Left ventricle myocardium inferior (tissue), 1 donor: ENCODE data around the gene CLASRP. TPM values are rescaled to one million over a fixed set of nuclear protein-coding genes. Genes with fewer than 3 reads are reported as not detected.
"Not testable (repeated sequence)": the region's sequence is repeated elsewhere in the genome, so short reads cannot be mapped to it uniquely, and the experiment has no call there.

Experiments used
- DNase-seq: peaks from one replicate; pipeline ENCODE4 v3.0.0-alpha.2; 2020
- H3K27ac ChIP-seq: fragments of 200-600 bp; replicated peaks from 2 replicates; pipeline ENCODE4 v1.8.0; 2021
- H3K27me3 ChIP-seq: fragments of 200-600 bp; 2 replicates; pipeline ENCODE4 v1.8.0; 2021; ENCODE audit warnings: low read depth
- H3K36me3 ChIP-seq: fragments of 200-600 bp; 2 replicates; pipeline ENCODE4 v1.8.0; 2021
- H3K4me1 ChIP-seq: fragments of 200-600 bp; 2 replicates; pipeline ENCODE4 v1.8.0; 2021
- H3K4me3 ChIP-seq: fragments of 200-600 bp; 2 replicates; pipeline ENCODE4 v1.8.0; 2021; ENCODE audit warnings: mild to moderate bottlenecking, moderate library complexity
- H3K9me3 ChIP-seq: fragments of 200-600 bp; replicated peaks from 2 replicates; pipeline ENCODE4 v1.8.0; 2021
- intact Hi-C: fragments of 100-400 bp; cut with micrococcal nuclease; formaldehyde crosslinking; loops from one replicate; pipeline ENCODE4 v1.11.0; 2022
- total RNA-seq: library from RNA; stranded (reverse); fragmentation: NEBNext Ultra II Directional; extraction: Animal tissue kit (Norgen Biotek cat#: 25700); gene quantifications from one replicate; pipeline ENCODE4 v1.2.1, GENCODE V29; 2021
- TF ChIP-seq, protein P1 (sequence below): fragments of 200-600 bp; IDR thresholded peaks from 2 replicates; pipeline ENCODE4 v1.8.0; 2021; ENCODE audit warnings: antibody characterized with exemption, mild to moderate bottlenecking, borderline replicate concordance
- donor health status: DM: no; HTN: yes; CAD: no; lungs with severe emphysema.

Gene CLASRP
- total RNA-seq, 1 donor from 2014 or later: 31.3 TPM

DNA sequence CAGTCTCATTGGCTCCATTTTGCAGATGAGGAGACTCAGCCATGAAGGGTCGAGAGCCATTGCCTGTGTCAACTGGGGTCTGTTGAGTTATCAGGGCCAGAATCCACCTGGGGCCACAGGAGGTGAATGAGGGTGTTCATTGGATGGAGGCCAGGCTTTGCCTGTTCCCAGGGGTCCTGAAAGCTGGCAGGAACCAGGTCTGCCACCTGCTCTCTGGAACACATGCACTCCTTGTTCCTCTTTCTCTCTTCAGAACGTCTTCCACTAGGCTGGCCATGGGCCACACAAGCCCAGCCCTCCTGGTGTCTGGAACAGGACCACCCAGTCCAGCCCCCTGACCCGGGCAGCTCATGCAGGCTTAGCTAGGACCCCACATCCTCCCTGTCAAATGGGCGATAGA, 75.3 kb downstream of the CLASRP start:
- Histone ChIP-seq H3K4me3 (no peak overlapping the region), H3K4me1 (peaks cover 33% of the 10 kb centered on the region), H3K27ac (no peak overlapping the region), H3K9me3 (no peaks in the 10 kb centered on the region), H3K27me3 (no peaks in the 10 kb centered on the region), H3K36me3 (no peaks in the 10 kb centered on the region)
- TF ChIP-seq, protein P1, sequence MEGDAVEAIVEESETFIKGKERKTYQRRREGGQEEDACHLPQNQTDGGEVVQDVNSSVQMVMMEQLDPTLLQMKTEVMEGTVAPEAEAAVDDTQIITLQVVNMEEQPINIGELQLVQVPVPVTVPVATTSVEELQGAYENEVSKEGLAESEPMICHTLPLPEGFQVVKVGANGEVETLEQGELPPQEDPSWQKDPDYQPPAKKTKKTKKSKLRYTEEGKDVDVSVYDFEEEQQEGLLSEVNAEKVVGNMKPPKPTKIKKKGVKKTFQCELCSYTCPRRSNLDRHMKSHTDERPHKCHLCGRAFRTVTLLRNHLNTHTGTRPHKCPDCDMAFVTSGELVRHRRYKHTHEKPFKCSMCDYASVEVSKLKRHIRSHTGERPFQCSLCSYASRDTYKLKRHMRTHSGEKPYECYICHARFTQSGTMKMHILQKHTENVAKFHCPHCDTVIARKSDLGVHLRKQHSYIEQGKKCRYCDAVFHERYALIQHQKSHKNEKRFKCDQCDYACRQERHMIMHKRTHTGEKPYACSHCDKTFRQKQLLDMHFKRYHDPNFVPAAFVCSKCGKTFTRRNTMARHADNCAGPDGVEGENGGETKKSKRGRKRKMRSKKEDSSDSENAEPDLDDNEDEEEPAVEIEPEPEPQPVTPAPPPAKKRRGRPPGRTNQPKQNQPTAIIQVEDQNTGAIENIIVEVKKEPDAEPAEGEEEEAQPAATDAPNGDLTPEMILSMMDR: no peak
- intact Hi-C loops: no loop called here
- DNase-seq: no peak

DNA sequence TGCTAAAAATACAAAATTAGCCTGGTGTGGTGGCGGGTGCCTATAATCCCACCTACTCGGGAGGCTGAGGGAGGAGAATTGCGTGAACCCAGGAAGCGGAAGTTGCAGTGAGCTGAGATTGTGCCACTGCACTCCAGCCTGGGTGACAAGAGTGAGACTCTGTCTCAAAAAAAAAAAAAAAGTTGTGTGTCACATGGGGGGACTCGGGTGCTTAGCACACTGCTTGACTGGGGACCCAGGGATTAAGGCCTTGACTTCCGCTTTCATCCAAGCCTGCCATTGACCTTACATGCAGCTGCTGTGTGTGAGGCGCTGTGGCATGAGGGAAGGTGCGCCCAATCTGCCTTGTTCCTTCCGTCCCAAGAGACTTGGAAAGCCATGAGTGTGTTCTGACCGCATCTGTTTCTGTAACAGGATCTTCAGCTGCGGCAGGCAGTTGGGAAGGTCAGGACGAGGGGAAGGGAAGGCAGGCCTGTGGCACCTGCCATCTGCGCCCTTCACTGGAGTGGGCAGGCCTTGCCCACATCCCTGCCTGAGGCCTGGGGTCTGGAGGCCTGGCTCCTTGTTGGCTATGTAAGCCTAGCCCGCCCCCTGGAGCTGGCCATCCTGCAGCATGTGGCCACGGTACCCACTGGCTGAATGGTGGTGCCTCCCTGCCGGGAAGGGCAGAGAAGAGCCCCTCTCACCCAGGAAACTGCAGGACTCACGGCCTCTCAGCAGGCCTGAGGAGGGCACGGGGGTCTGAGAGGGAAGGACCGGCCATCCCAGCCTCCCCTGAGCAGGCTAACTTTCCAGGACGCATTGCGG, 77.2 kb downstream of the CLASRP start:
- Histone ChIP-seq H3K36me3 (no peaks in the 10 kb centered on the region), H3K27me3 (no peaks in the 10 kb centered on the region), H3K9me3 (no peaks in the 10 kb centered on the region), H3K27ac (no peak overlapping the region), H3K4me3 (no peak overlapping the region), H3K4me1 (peaks cover 24% of the 10 kb centered on the region)
- DNase-seq: no peak
- intact Hi-C loops: no loop called here
- TF ChIP-seq, protein P1: no peak

DNA sequence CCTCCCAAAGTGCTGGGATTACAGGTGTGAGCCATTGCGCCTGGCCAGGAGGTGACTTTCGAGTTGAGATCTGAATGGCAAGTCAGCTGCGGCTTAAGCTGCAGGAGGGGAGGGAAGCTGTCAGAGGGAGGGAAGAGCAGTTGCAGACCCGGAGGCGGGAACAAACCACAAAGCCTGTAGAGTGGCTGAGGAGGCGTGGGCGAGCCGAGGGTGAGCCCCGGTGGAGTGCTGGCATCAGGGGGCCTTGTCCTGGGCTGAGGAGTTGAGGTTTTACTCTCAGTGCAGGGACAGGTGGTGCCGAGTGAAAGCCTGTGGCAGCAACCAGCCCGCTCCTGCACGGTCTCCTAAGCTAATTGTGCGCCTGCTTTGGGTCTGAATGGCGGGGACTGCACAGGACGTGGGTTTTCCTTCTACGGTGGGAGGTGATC, 78.3 kb downstream of the CLASRP start:
- no peaks in the 10 kb centered on the region for H3K9me3 ChIP-seq
- H3K4me1 ChIP-seq: peaks cover 20% of the 10 kb centered on the region
- H3K36me3 ChIP-seq: no peaks in the 10 kb centered on the region
- no peak overlapping the region for H3K27ac ChIP-seq
- H3K27me3 ChIP-seq: no peaks in the 10 kb centered on the region
- DNase-seq: no peak
- H3K4me3 ChIP-seq: no peak overlapping the region
- intact Hi-C loops: no loop called here
- TF ChIP-seq, protein P1: no peak

DNA sequence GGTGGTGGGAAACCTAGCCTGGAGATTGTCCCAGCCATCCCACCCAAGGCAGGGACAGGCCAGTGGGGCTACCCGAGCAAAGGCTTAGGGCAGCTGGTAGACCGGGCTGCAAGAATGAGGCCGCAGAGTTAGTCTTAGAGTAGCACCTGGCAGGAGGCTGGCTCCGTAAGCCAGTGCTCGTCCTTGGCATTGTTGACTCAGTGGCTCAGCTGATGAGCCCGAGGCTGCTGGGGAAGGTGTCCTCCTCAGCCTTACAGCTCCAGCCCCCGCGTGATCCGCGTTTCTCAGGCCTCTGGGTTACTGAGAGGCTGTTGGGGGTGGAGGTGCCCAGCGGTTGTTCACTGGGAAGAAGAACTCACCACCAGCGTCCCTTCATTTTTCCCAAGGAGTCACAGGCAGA, 78.8 kb downstream of the CLASRP start:
- Histone ChIP-seq H3K4me3 (no peak overlapping the region), H3K27ac (no peak overlapping the region), H3K27me3 (no peaks in the 10 kb centered on the region), H3K36me3 (no peaks in the 10 kb centered on the region), H3K9me3 (no peaks in the 10 kb centered on the region), H3K4me1 (peaks cover 20% of the 10 kb centered on the region)
- TF ChIP-seq, protein P1: no peak
- intact Hi-C loops: no loop called here
- no peak for DNase-seq

DNA sequence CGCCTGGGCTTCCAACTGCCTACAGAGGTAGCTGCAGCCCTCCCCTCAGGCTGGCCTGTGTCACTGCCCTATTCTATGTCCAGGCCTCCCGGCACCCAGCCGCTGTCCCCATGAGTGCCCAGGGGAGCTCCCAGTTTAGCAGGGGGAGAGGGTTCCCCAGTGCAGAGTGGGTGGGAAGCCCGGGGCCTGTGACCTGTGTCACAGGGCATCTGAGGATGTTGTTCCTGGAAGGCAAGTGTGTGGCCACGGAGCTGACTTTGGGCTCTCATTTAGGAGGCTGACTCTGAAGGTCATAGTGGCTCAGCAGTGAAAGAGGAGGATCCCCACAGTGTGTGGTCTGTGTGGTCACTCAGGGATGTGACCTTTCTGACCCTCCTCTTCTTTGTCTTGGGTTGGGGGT, 79.3 kb downstream of the CLASRP start:
- H3K4me1 ChIP-seq: peaks cover 20% of the 10 kb centered on the region
- H3K4me3 ChIP-seq: no peak overlapping the region
- H3K27me3 ChIP-seq: no peaks in the 10 kb centered on the region
- H3K36me3 ChIP-seq: no peaks in the 10 kb centered on the region
- intact Hi-C loops: no loop called here
- no peaks in the 10 kb centered on the region for H3K9me3 ChIP-seq
- TF ChIP-seq, protein P1: no peak
- no peak for DNase-seq
- H3K27ac ChIP-seq: no peak overlapping the region

DNA sequence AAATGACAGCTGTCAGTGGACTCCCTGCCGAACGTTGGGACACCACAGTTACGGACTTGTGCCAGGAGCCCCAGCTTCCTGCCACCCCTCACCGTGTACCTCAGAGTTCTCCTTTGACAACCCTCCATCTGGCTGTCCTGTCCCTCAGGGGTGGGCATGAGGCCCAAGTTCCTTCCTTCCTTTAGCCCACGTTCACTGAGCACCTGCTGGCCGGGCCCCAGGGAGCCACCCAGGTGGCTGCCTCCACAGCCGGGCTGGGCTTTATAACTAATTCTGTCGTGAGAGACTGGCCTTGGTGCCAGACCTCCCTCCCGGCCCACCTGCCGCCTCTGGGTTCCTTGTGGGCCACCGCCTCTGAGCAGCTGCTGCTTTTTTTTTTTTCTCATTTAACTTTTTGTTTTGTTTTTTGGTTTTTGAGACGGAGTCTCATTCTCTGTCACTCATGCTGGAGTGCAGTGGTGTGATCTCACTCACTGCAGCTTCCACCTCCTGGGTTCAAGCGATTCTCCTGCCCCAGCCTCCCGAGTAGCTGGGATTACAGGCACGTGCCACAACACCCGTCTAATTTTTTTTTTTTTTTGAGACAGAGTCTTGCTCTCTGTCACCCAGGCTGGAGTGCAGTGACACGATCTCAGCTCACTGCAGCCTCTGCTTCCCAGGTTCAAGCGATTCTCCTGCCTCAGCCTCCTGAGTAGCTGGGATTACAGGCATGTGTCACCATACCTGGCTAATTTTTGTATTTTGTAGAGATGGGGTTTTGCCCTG, 79.9 kb downstream of the CLASRP start:
- H3K27ac ChIP-seq, DNase-seq, H3K4me3 ChIP-seq, H3K9me3 ChIP-seq, intact Hi-C loops, H3K36me3 ChIP-seq, H3K27me3 ChIP-seq: not testable (repeated sequence)
- H3K4me1 ChIP-seq: peaks cover 20% of the 10 kb centered on the region
